GM19468 (cell line): Measurements from ENCODE around the gene PRKN.
"Not testable (repeated sequence)": the region's sequence is repeated elsewhere in the genome, so short reads cannot be mapped to it uniquely, and the experiment has no call there.

ENCODE experiments used
- ATAC-seq: cut with Tn5 transposase; IDR thresholded peaks from one replicate; pipeline ENCODE4 v1.9.1; 2021; ENCODE audit warnings: mild to moderate bottlenecking, moderate library complexity, moderate number of reproducible peaks; ENCODE audit not compliant: unreplicated experiment; ENCODE audit errors: extremely low read depth

The PRKN gene

GRCh38 chr6:161844804-161845203 lies 882.8 kb downstream of the PRKN start:
- no peak for ATAC-seq

- no peak for ATAC-seq
These were observed 884.5 kb downstream of the PRKN start for GRCh38 chr6:161843066-161843465.

- ATAC-seq: no peak
These were observed 887.2 kb downstream of the PRKN start for GRCh38 chr6:161840380-161840779.

- no peak for ATAC-seq
These were observed 889.1 kb downstream of the PRKN start for GRCh38 chr6:161838306-161839035.

- ATAC-seq: no peak
These were observed 889.7 kb downstream of the PRKN start for GRCh38 chr6:161837854-161838253.

GRCh38 chr6:161837449-161837735 lies 890.2 kb downstream of the PRKN start:
- ATAC-seq: no peak

- ATAC-seq: no peak
These were observed 890.7 kb downstream of the PRKN start for GRCh38 chr6:161836643-161837448.

GRCh38 chr6:161835500-161836215 lies 891.9 kb downstream of the PRKN start:
- no peak for ATAC-seq

GRCh38 chr6:161834426-161834825 lies 893.1 kb downstream of the PRKN start:
- ATAC-seq: no peak

GRCh38 chr6:161833099-161833860 lies 894.3 kb downstream of the PRKN start:
- no peak for ATAC-seq

GRCh38 chr6:161832622-161833021 lies 894.9 kb downstream of the PRKN start:
- no peak for ATAC-seq

GRCh38 chr6:161830866-161831616 lies 896.5 kb downstream of the PRKN start:
- ATAC-seq: no peak

GRCh38 chr6:161829291-161829729 lies 898.3 kb downstream of the PRKN start:
- no peak for ATAC-seq

- no peak for ATAC-seq
These were observed 899.2 kb downstream of the PRKN start for GRCh38 chr6:161828355-161828754.

GRCh38 chr6:161826512-161826911 lies 901.1 kb downstream of the PRKN start:
- no peak for ATAC-seq

GRCh38 chr6:161822204-161822603 lies 905.4 kb downstream of the PRKN start:
- not testable (repeated sequence) for ATAC-seq

GRCh38 chr6:161817881-161818280 lies 909.7 kb downstream of the PRKN start:
- ATAC-seq: no peak

GRCh38 chr6:161815965-161816364 lies 911.6 kb downstream of the PRKN start:
- ATAC-seq: no peak

GRCh38 chr6:161813156-161813555 lies 914.4 kb downstream of the PRKN start:
- no peak for ATAC-seq

GRCh38 chr6:161809971-161810370 lies 917.6 kb downstream of the PRKN start:
- no peak for ATAC-seq
